Natural killer cell (primary cell): ENCODE results near the gene DAB2IP. TPM values are rescaled to one million over a fixed set of nuclear protein-coding genes. Genes with fewer than 3 reads are reported as not detected.

ENCODE experiments used
- ATAC-seq, 3 donors: fragments of 150-1000 bp in 2 of 3; fragments of 200-7000 bp in 1 of 3; cut with Tn5 transposase; 1 replicate in 1 of 3; 2 replicates in 2 of 3; pipeline ENCODE4 v1.10.0; 2021; ENCODE audit warnings: mild to moderate bottlenecking in 2 of 3, moderate library complexity in 2 of 3
- DNase-seq, 2 donors: peaks; one replicate each; pipeline versions ENCODE4 v3.0.0 to v3.0.0-alpha.2; 2013 to 2021; ENCODE audit warnings: mixed read lengths in 1 of 2
- H3K27ac ChIP-seq: one replicate; pipeline ENCODE4 v1.5.1; 2013; ENCODE audit warnings: mild to moderate bottlenecking, low read length
- H3K27me3 ChIP-seq: one replicate; pipeline ENCODE4 v1.6.1; 2013; ENCODE audit warnings: low read length; ENCODE audit not compliant: control insufficient read depth, insufficient read depth
- H3K36me3 ChIP-seq: one replicate; pipeline ENCODE4 v1.6.1; 2013; ENCODE audit warnings: low read length; ENCODE audit not compliant: control insufficient read depth, insufficient read depth
- H3K4me1 ChIP-seq: one replicate; pipeline ENCODE4 v1.6.1; 2013; ENCODE audit warnings: low read length; ENCODE audit not compliant: control insufficient read depth, insufficient read depth
- H3K4me3 ChIP-seq: one replicate; pipeline ENCODE4 v1.5.1; 2013; ENCODE audit warnings: low read length
- H3K9me3 ChIP-seq: one replicate; pipeline ENCODE4 v1.6.1; 2013; ENCODE audit warnings: low read length; ENCODE audit not compliant: control insufficient read depth, insufficient read depth
- H3K27ac Mint-ChIP-seq, 2 donors: one replicate each; pipeline ENCODE4 v1.8.0; 2022; ENCODE audit warnings: mild to moderate bottlenecking in 2 of 2, mixed read lengths in 2 of 2, moderate library complexity in 1 of 2
- H3K27me3 Mint-ChIP-seq, 2 donors: one replicate each; pipeline ENCODE4 v1.8.0; 2022; ENCODE audit warnings: low read depth in 2 of 2, mixed read lengths in 2 of 2
- H3K36me3 Mint-ChIP-seq: one replicate; pipeline ENCODE4 v1.8.0; 2022; ENCODE audit warnings: mixed read lengths
- H3K4me1 Mint-ChIP-seq, 2 donors: one replicate each; pipeline ENCODE4 v1.8.0; 2022; ENCODE audit warnings: mixed read lengths in 2 of 2
- H3K4me3 Mint-ChIP-seq: one replicate; pipeline ENCODE4 v1.8.0; 2022; ENCODE audit warnings: mild to moderate bottlenecking, moderate library complexity, mixed read lengths
- H3K9me3 Mint-ChIP-seq, 2 donors: one replicate each; pipeline ENCODE4 v1.8.0; 2022; ENCODE audit warnings: mixed read lengths in 2 of 2
- CTCF ChIP-seq: fragments of 200-600 bp; IDR thresholded peaks from one replicate; pipeline ENCODE4 v1.8.0; 2022; ENCODE audit warnings: antibody characterized with exemption
- WGBS: methylation state at CpG from one replicate; pipeline ENCODE4 v1.1.7; 2013; ENCODE audit warnings: missing lambda C conversion rate; ENCODE audit not compliant: insufficient coverage; 5-methylcytosine and 5-hydroxymethylcytosine counted together
- intact Hi-C: fragments of 100-400 bp; cut with micrococcal nuclease; formaldehyde crosslinking; loops from one replicate; pipeline ENCODE4 v1.14.2; 2022
- total RNA-seq, 4 donors: library from RNA; stranded (reverse); fragments of 120-200 nt in 1 of 4; gene quantifications; one replicate each; pipeline versions ENCODE4 v1.2.3 to v1.2.4, GENCODE V29; 2013 to 2022

DAB2IP gene
- total RNA-seq, 3 donors from 2014 or later (not counting 1 experiment from before 2014, with no cell fraction given) = 0.19 to 2.5 TPM; not detected in 1

DNA sequence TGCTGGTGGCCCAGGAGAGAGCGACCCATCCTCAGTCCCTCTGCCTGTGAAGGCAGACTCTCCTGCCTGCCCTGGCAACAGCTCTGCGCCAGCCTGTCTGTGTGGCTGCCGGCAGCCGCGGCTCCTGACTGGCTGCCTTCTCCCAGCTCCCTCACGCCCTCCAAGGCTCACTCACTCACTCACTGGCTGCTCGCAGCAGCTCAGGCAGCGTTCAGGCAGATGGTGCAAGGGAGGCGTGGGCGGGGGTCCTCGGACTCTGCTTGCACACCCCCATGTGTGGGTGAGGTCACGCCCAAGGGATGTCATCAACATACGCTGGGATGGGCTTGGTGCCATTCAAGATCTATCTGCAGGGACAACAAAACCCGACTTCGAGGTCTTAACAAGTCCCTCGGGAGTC is 66.7 kb downstream of the DAB2IP start:
- 91% methylated on average over 16 of the region's 16 CpGs for WGBS
- DNase-seq (no peak), ATAC-seq (no peak)
- no peaks in the 10 kb centered on the region for H3K36me3 Mint-ChIP-seq
- no peak overlapping the region for H3K27ac Mint-ChIP-seq
- no peaks in the 10 kb centered on the region for H3K9me3 Mint-ChIP-seq
- intact Hi-C loops = no loop called here
- TF ChIP-seq CTCF = no peak
- no peaks in the 10 kb centered on the region for H3K27me3 ChIP-seq
- H3K27ac ChIP-seq = no peak overlapping the region
- H3K27me3 Mint-ChIP-seq = no peaks in the 10 kb centered on the region
- no peaks in the 10 kb centered on the region for H3K4me1 Mint-ChIP-seq
- no peaks in the 10 kb centered on the region for H3K36me3 ChIP-seq
- no peaks in the 10 kb centered on the region for H3K9me3 ChIP-seq
- no peaks in the 10 kb centered on the region for H3K4me1 ChIP-seq
- H3K4me3 ChIP-seq = no peak overlapping the region
- H3K4me3 Mint-ChIP-seq = no peak overlapping the region

DNA sequence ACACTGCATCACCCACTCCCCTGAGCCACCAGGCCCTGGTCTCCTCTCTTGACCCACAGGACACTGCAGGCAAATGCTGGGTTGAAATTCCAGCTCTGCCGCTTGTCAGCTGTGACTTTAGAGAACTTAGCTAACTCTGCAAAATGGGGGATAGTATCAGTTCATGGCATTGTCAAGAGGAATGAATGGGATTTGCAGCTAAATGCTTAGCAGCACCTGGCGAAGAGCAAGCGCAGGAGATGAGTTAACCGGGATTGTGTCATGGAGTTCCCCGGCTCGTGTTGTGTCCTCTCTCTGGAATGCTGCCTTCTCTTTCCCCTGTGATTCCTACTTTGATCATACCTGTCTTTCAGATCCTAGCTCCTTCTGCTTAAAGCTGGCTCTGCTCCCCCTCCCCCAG is 67.1 kb downstream of the DAB2IP start:
- Mint-ChIP-seq H3K36me3 (no peaks in the 10 kb centered on the region), H3K9me3 (no peaks in the 10 kb centered on the region), H3K27ac (no peak overlapping the region), H3K4me3 (no peak overlapping the region), H3K27me3 (no peaks in the 10 kb centered on the region), H3K4me1 (no peaks in the 10 kb centered on the region)
- TF ChIP-seq CTCF = no peak
- DNase-seq (no peak), ATAC-seq (no peak)
- intact Hi-C loops = no loop called here
- H3K27ac ChIP-seq = no peak overlapping the region
- no peaks in the 10 kb centered on the region for H3K36me3 ChIP-seq
- no peaks in the 10 kb centered on the region for H3K27me3 ChIP-seq
- H3K9me3 ChIP-seq = no peaks in the 10 kb centered on the region
- 94% methylated on average over 6 of the region's 6 CpGs for WGBS
- H3K4me3 ChIP-seq = no peak overlapping the region
- H3K4me1 ChIP-seq = no peaks in the 10 kb centered on the region

DNA sequence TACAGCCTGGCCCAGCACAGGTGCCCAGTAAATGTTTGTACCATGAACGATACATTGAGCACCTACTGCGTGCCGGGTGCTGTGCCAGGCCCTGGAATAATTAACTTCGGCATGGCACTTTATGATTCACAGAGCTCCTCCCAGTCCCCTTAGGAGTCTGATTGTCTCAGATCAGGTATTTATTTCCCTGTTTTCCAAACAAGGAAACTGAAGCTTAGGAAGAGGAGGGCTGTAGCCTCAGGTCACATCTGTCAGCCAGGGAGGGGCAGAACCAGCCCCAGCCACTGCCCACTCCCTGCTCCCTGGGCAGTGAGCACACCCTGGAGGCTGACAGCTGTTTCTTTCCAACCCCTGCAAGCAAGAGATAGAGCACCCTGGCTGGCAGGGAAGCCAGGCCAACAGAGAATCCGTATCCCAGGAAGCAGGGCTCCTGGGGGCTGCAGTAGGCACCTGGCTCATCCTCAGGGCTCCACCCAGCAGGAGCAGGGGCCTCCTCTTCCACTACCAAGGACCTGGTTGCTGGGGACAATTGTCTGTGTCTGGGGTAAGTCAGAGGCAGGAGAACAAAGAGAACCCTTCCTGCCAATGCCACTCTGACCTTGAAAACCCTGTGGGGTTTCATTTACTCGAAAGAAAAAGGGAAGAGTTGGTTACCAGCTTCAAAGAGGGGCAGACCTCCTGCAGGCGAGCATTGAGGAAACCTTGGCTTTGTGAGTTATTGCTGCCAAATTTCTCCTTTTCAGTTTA is 69.0 kb downstream of the DAB2IP start:
- Histone ChIP-seq H3K9me3 (no peaks in the 10 kb centered on the region), H3K4me1 (no peaks in the 10 kb centered on the region), H3K4me3 (no peak overlapping the region), H3K27me3 (no peaks in the 10 kb centered on the region), H3K27ac (no peak overlapping the region), H3K36me3 (no peaks in the 10 kb centered on the region)
- Mint-ChIP-seq H3K36me3 (no peaks in the 10 kb centered on the region), H3K4me3 (no peak overlapping the region), H3K4me1 (no peaks in the 10 kb centered on the region), H3K9me3 (no peaks in the 10 kb centered on the region), H3K27me3 (no peaks in the 10 kb centered on the region), H3K27ac (no peak overlapping the region)
- no peak for TF ChIP-seq CTCF
- DNase-seq (no peak), ATAC-seq (no peak)
- 75% methylated on average over 7 of the region's 7 CpGs for WGBS
- intact Hi-C loops = no loop called here

DNA sequence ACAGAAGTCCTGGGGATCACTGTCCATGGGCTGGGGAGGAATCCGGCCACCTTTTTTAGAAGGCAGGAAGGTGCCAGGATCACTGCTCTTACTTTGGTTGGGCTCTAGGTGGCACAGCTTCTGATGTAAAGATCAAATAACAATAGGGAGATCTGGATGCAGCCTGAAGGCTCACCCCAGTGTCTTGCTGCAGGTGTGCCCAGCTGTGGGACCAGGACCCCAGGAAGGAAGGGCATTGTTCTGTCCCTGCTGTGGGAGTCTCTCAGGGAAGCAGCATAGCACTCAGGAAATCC is 69.6 kb downstream of the DAB2IP start:
- DNase-seq (no peak), ATAC-seq (no peak)
- whole genome bisulfite sequencing = 64% methylated on average over 1 of the region's 1 CpG
- Histone ChIP-seq H3K9me3 (no peaks in the 10 kb centered on the region), H3K27me3 (no peaks in the 10 kb centered on the region), H3K4me3 (no peak overlapping the region), H3K4me1 (no peaks in the 10 kb centered on the region), H3K36me3 (no peaks in the 10 kb centered on the region), H3K27ac (no peak overlapping the region)
- Mint-ChIP-seq H3K4me1 (no peaks in the 10 kb centered on the region), H3K27ac (no peak overlapping the region), H3K9me3 (no peaks in the 10 kb centered on the region), H3K27me3 (no peaks in the 10 kb centered on the region), H3K4me3 (no peak overlapping the region), H3K36me3 (no peaks in the 10 kb centered on the region)
- no peak for TF ChIP-seq CTCF
- intact Hi-C loops = no loop called here
